Kidney (tissue), 14 donors: ENCODE measurements around the gene KRT20. TPM values are rescaled to one million over a fixed set of nuclear protein-coding genes. Genes with fewer than 3 reads are reported as not detected.
"Not testable (repeated sequence)": the region's sequence is repeated elsewhere in the genome, so short reads cannot be mapped to it uniquely, and the experiment has no call there.

Experiments
- DNase-seq, 5 donors: peaks; one replicate each; pipeline ENCODE4 v3.0.0-alpha.2; 2013 to 2020
- FAIRE-seq: peaks from 2 replicates; lab custom pipeline; 2012; peaks lifted over from hg19 to GRCh38; lab: Jason Lieb, UNC
- H3K27ac ChIP-seq, 2 donors: one replicate each; pipeline ENCODE4 v1.7.0; 2013; ENCODE audit warnings: low read depth in 2 of 2, low read length in 2 of 2, inconsistent platforms in 1 of 2
- H3K27me3 ChIP-seq: one replicate; pipeline ENCODE4 v1.7.1; 2013; ENCODE audit warnings: low read length, inconsistent platforms; ENCODE audit not compliant: control insufficient read depth, insufficient read depth
- H3K36me3 ChIP-seq, 3 donors: one replicate each; pipeline versions ENCODE4 v1.7.0 to v1.7.1; 2013; ENCODE audit warnings: low read length in 3 of 3, control low read depth in 1 of 3, inconsistent platforms in 1 of 3; ENCODE audit not compliant: insufficient read depth in 3 of 3, control insufficient read depth in 2 of 3
- H3K4me1 ChIP-seq, 3 donors: one replicate each; pipeline versions ENCODE4 v1.7.0 to v1.7.1; 2013; ENCODE audit warnings: low read length in 3 of 3, inconsistent platforms in 1 of 3, low read depth in 1 of 3; ENCODE audit not compliant: control insufficient read depth in 2 of 3, insufficient read depth in 2 of 3
- H3K4me3 ChIP-seq, 3 donors: one replicate each; pipeline versions ENCODE4 v1.7.0 to v1.8.1; 2013; ENCODE audit warnings: low read length in 3 of 3, control low read depth in 1 of 3, inconsistent platforms in 1 of 3
- H3K9ac ChIP-seq, 3 donors: one replicate each; pipeline versions ENCODE4 v1.7.0 to v1.7.1; 2013; ENCODE audit warnings: low read length in 3 of 3, control low read depth in 1 of 3, inconsistent platforms in 1 of 3
- H3K9me3 ChIP-seq, 3 donors: one replicate each; pipeline versions ENCODE4 v1.7.0 to v1.7.1; 2013; ENCODE audit warnings: low read length in 3 of 3, control low read depth in 1 of 3, inconsistent platforms in 1 of 3; ENCODE audit not compliant: control insufficient read depth in 2 of 3, insufficient read depth in 1 of 3
- intact Hi-C: fragments of 100-400 bp; cut with DNase I; formaldehyde crosslinking; loops from one replicate; pipeline ENCODE4 v1.11.1; 2022
- polyA plus RNA-seq: library from polyadenylated mRNA; stranded (reverse); fragments of 350-450 nt; fragmentation: Illumina TruSeq; extraction: RNeasy Lipid Tissue Mini Kit (QIAGEN cat#74804); gene quantifications from one replicate; pipeline ENCODE4 v1.2.3, GENCODE V29; 2014; ENCODE audit warnings: low read depth, low replicate concordance; ENCODE audit not compliant: insufficient read depth
- total RNA-seq: library from RNA; stranded (reverse); fragmentation: NEBNext Ultra II Directional; extraction: Animal tissue kit (Norgen Biotek cat#: 25700); gene quantifications from one replicate; pipeline ENCODE4 v1.2.1, GENCODE V29; 2021
- TF ChIP-seq, protein P1 (sequence below): IDR thresholded peaks from 3 replicates; pipeline ENCODE4 v1.5.1; 2012; ENCODE audit warnings: mild to moderate bottlenecking, moderate library complexity, borderline replicate concordance; ENCODE audit not compliant: insufficient read depth; ENCODE audit errors: extremely low read depth
- donor health status: control.
- donor health status: control.
- donor health status: control.
- donor health status: control.
- donor health status: control.
- donor health status: DM: yes; HTN: yes; CAD: no.
- donor health status: Normal renal cell carcinoma (clear cell type).

Gene KRT20
- total and polyA plus RNA-seq, 2 donors from 2014 or later = not detected

DNA sequence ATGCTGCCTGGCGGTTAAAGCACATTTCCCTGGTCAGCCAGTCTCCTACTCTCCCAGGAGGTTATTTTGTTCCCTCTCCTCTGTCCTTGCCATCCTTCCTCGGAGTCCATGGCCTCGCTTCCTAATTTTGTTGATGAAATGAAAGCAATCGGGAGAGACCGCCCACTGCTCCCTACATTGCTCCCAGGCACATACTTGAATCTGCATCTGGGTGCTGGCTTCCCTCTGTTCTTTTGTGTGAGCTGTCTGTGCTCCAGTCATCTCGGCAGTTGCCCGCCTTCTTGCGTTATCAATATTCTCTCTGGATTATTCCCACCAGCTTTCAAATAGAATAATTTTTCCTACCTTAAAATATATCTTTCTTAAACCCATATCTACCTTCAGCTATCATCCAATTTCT lies 41.3 kb upstream of the KRT20 start:
- Histone ChIP-seq H3K27me3 (no peaks in the 10 kb centered on the region), H3K4me1 (no peaks in the 10 kb centered on the region), H3K4me3 (no peak overlapping the region), H3K9ac (no peak overlapping the region), H3K36me3 (no peaks in the 10 kb centered on the region), H3K9me3 (no peaks in the 10 kb centered on the region), H3K27ac (no peak overlapping the region)
- TF ChIP-seq, protein P1, sequence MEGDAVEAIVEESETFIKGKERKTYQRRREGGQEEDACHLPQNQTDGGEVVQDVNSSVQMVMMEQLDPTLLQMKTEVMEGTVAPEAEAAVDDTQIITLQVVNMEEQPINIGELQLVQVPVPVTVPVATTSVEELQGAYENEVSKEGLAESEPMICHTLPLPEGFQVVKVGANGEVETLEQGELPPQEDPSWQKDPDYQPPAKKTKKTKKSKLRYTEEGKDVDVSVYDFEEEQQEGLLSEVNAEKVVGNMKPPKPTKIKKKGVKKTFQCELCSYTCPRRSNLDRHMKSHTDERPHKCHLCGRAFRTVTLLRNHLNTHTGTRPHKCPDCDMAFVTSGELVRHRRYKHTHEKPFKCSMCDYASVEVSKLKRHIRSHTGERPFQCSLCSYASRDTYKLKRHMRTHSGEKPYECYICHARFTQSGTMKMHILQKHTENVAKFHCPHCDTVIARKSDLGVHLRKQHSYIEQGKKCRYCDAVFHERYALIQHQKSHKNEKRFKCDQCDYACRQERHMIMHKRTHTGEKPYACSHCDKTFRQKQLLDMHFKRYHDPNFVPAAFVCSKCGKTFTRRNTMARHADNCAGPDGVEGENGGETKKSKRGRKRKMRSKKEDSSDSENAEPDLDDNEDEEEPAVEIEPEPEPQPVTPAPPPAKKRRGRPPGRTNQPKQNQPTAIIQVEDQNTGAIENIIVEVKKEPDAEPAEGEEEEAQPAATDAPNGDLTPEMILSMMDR = no peak
- FAIRE-seq (no peak), DNase-seq (no peak)
- intact Hi-C loops = no loop called here

DNA sequence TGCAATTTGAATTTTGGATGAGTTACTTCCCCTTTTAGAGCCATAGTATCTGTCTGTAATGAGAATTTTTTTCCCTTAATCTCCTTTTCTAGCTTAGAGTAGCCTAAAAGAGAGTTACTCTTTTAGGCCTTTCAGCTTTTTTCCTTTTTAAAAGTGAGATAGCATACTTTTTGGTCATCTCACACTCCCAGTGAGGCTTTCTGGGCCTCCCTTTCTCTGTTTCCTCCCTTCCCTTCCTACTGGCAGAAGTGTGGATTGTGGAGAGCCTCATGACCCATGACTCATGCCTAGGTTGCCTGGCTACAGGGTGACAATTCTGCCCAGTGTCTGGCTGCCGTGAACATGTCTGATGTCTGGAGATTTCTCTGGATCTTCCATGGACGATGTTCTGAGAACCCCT lies 37.2 kb upstream of the KRT20 start:
- H3K9me3 ChIP-seq = no peaks in the 10 kb centered on the region
- H3K4me1 ChIP-seq = no peaks in the 10 kb centered on the region
- no peaks in the 10 kb centered on the region for H3K27me3 ChIP-seq
- TF ChIP-seq, protein P1 = no peak
- FAIRE-seq = no peak
- H3K27ac ChIP-seq = no peak overlapping the region
- intact Hi-C loops = no loop called here
- no peak overlapping the region for H3K9ac ChIP-seq
- H3K36me3 ChIP-seq = no peaks in the 10 kb centered on the region
- H3K4me3 ChIP-seq = no peak overlapping the region
- DNase-seq = no peak

DNA sequence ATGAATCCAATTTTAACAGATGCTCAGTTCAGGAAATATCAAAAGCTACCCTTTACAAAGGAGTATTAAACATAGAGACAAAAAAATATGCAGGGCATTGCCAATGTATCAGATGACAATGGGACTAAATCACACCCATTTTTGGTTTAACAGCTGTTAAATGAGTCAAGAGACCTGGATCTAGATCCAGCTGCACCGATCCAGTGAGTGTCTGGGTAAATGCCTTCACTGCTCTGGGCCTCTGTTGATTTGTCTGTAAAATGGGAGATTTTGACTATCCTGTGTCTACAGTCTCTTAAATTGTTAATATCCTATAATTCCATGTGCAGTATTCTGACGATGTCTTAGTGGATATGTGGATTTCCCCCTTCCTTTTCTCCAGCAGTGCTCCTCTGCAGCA lies 36.0 kb upstream of the KRT20 start:
- Histone ChIP-seq H3K36me3 (no peaks in the 10 kb centered on the region), H3K9me3 (no peaks in the 10 kb centered on the region), H3K4me1 (no peaks in the 10 kb centered on the region), H3K9ac (no peak overlapping the region), H3K27ac (no peak overlapping the region), H3K4me3 (no peak overlapping the region), H3K27me3 (no peaks in the 10 kb centered on the region)
- no peak for DNase-seq
- TF ChIP-seq, protein P1 = no peak
- no peak for FAIRE-seq
- intact Hi-C loops = no loop called here

DNA sequence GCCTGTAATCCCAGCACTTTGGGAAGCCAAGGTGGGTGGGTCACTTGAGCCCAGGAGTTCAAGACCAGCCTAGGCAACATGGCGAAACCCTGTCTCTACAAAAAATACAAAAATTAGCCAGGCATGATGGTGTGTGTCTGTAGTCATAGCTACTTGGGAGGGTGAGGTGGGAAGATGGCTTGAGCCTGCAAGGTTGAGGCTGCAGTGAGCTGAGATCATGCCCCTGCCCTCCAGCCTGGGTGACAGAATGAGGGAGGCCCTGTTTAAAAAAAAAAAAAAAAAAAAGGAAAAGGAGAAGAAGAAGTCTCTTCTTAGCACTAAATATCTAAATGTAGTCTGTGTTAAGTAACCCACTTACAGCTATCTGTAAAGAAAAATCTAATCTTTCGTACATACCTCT lies 32.1 kb upstream of the KRT20 start:
- not testable (repeated sequence) for H3K36me3 ChIP-seq
- intact Hi-C loops = loop anchor here (10.0 kb wide), 1 partner anchor 408 kb away; no protein-coding TSS in a partner anchor

More for the DNA sequence above, 32.1 kb upstream of the KRT20 start:
- not testable (repeated sequence) for H3K9ac ChIP-seq, H3K4me1 ChIP-seq, H3K27me3 ChIP-seq, DNase-seq, H3K9me3 ChIP-seq, H3K4me3 ChIP-seq, H3K27ac ChIP-seq, FAIRE-seq
